HL-60 (cell line): ENCODE results near the gene C16orf86.

ENCODE experiments used
- DNase-seq, 2 experiments: peaks; one replicate each; pipeline ENCODE4 v3.0.0-alpha.2; 2010 to 2020; ENCODE audit warnings: low read depth in 1 of 2, low spot score in 1 of 2
- H3K27ac ChIP-seq: fragments of 250-450 bp; sonication (Bioruptor Pico); replicated peaks from 2 replicates; pipeline ENCODE4 v1.5.1; 2020; ENCODE audit warnings: mild to moderate bottlenecking, moderate library complexity
- H3K27me3 ChIP-seq: fragments of 250-450 bp; sonication (Bioruptor Pico); 2 replicates; pipeline ENCODE4 v1.5.1; 2021; ENCODE audit warnings: mild to moderate bottlenecking, moderate library complexity; ENCODE audit not compliant: insufficient read depth, poor library complexity, severe bottlenecking
- H3K4me3 ChIP-seq: replicated peaks from 2 replicates; pipeline ENCODE4 v1.5.1; 2011; ENCODE audit warnings: mild to moderate bottlenecking, control low read depth, low read length; ENCODE audit not compliant: insufficient read depth
- GABPA ChIP-seq: IDR thresholded peaks from 2 replicates; pipeline ENCODE4 v1.6.1; 2012; ENCODE audit warnings: low read depth
- POLR2AphosphoS5 ChIP-seq: IDR thresholded peaks from 2 replicates; pipeline ENCODE4 v1.6.1; 2012; ENCODE audit warnings: low read depth
- SPI1 ChIP-seq: IDR thresholded peaks from 2 replicates; pipeline ENCODE4 v1.6.1; 2012; ENCODE audit warnings: low read depth, mild to moderate bottlenecking, borderline replicate concordance
- TF ChIP-seq, protein P1 (sequence below): IDR thresholded peaks from 2 replicates; pipeline ENCODE4 v1.6.1; 2012; ENCODE audit warnings: low read depth; ENCODE audit not compliant: insufficient replicate concordance
- TF ChIP-seq, protein P2 (sequence below): IDR thresholded peaks from one replicate; pipeline ENCODE4 v1.5.1; 2011; ENCODE audit warnings: low read length, control low read depth, inconsistent platforms; ENCODE audit not compliant: insufficient read depth

C16orf86 gene

GRCh38 chr16:67664871-67665270 lies 1.7 kb upstream of the C16orf86 start:
- no peak for DNase-seq
- Histone ChIP-seq H3K27ac (no peak overlapping the region), H3K27me3 (no peaks in the 10 kb centered on the region), H3K4me3 (no peak overlapping the region)
- TF ChIP-seq SPI1: no peak
- no peak for TF ChIP-seq POLR2AphosphoS5
- TF ChIP-seq, protein P1, sequence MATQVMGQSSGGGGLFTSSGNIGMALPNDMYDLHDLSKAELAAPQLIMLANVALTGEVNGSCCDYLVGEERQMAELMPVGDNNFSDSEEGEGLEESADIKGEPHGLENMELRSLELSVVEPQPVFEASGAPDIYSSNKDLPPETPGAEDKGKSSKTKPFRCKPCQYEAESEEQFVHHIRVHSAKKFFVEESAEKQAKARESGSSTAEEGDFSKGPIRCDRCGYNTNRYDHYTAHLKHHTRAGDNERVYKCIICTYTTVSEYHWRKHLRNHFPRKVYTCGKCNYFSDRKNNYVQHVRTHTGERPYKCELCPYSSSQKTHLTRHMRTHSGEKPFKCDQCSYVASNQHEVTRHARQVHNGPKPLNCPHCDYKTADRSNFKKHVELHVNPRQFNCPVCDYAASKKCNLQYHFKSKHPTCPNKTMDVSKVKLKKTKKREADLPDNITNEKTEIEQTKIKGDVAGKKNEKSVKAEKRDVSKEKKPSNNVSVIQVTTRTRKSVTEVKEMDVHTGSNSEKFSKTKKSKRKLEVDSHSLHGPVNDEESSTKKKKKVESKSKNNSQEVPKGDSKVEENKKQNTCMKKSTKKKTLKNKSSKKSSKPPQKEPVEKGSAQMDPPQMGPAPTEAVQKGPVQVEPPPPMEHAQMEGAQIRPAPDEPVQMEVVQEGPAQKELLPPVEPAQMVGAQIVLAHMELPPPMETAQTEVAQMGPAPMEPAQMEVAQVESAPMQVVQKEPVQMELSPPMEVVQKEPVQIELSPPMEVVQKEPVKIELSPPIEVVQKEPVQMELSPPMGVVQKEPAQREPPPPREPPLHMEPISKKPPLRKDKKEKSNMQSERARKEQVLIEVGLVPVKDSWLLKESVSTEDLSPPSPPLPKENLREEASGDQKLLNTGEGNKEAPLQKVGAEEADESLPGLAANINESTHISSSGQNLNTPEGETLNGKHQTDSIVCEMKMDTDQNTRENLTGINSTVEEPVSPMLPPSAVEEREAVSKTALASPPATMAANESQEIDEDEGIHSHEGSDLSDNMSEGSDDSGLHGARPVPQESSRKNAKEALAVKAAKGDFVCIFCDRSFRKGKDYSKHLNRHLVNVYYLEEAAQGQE: no peak
- TF ChIP-seq GABPA: no peak
- TF ChIP-seq, protein P2, sequence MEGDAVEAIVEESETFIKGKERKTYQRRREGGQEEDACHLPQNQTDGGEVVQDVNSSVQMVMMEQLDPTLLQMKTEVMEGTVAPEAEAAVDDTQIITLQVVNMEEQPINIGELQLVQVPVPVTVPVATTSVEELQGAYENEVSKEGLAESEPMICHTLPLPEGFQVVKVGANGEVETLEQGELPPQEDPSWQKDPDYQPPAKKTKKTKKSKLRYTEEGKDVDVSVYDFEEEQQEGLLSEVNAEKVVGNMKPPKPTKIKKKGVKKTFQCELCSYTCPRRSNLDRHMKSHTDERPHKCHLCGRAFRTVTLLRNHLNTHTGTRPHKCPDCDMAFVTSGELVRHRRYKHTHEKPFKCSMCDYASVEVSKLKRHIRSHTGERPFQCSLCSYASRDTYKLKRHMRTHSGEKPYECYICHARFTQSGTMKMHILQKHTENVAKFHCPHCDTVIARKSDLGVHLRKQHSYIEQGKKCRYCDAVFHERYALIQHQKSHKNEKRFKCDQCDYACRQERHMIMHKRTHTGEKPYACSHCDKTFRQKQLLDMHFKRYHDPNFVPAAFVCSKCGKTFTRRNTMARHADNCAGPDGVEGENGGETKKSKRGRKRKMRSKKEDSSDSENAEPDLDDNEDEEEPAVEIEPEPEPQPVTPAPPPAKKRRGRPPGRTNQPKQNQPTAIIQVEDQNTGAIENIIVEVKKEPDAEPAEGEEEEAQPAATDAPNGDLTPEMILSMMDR: no peak

DNA sequence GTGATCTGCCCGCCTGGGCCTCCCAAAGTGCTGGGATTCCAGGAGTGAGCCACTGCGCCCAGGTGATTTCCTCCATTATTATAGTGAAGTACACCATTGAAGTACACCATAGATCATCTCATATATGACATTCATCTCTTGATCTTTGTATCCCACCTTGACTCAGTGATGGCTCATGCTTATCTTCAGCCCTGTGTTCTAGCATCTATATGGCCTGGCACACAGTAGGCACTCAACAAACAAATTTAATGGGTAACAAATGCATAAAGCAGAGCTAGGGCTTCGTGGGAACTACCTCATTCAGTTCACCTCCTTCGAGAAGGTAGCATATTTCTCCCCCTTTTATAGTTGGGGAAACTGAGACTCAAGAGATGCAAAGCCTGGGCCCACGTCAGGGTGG lies 1.0 kb upstream of the C16orf86 start:
- H3K27ac ChIP-seq: no peak overlapping the region

GRCh38 chr16:67666032-67666551 lies 522 bp upstream of the C16orf86 start:
- Histone ChIP-seq H3K27ac (peak overlapping the region; percentile 97), H3K27me3 (no peaks in the 10 kb centered on the region), H3K4me3 (peak overlapping the region; percentile 59)
- TF ChIP-seq, protein P2: no peak
- TF ChIP-seq, protein P1: no peak
- DNase-seq: no peak

More for the DNA sequence above, 1.0 kb upstream of the C16orf86 start:
- Histone ChIP-seq H3K27me3 (no peaks in the 10 kb centered on the region), H3K4me3 (peak overlapping the region; percentile 59; the same call in 1 of the 2 replicates)
- no peak for TF ChIP-seq SPI1
- no peak for TF ChIP-seq GABPA
- no peak for DNase-seq

- Histone ChIP-seq H3K27ac (peak overlapping the region; percentile 97), H3K4me3 (no peak overlapping the region), H3K27me3 (no peaks in the 10 kb centered on the region)
- TF ChIP-seq SPI1 (no peak), GABPA (no peak), POLR2AphosphoS5 (no peak)
- no peak for DNase-seq
Measured at GRCh38 chr16:67667453-67667816, 821 bp downstream of the C16orf86 start.

GRCh38 chr16:67667817-67668494 lies 1.3 kb downstream of the C16orf86 start:
- TF ChIP-seq GABPA (no peak), SPI1 (no peak), POLR2AphosphoS5 (peak; percentile 17; the same call in 1 of the 2 replicates)
- TF ChIP-seq, protein P2: peak; percentile 95
- TF ChIP-seq, protein P1: no peak
- Histone ChIP-seq H3K4me3 (no peak overlapping the region), H3K27me3 (no peaks in the 10 kb centered on the region), H3K27ac (peak overlapping the region; percentile 97)
- peak; percentile 85 to 96 for DNase-seq
